GM18868 (cell line): ENCODE data around the gene EIF5B.

Experiments used
- ATAC-seq: cut with Tn5 transposase; IDR thresholded peaks from one replicate; pipeline ENCODE4 v1.9.1; 2021; ENCODE audit warnings: mild to moderate bottlenecking, moderate library complexity; ENCODE audit not compliant: unreplicated experiment

EIF5B gene

GRCh38 chr2:99404797-99405669, 67.8 kb downstream of the EIF5B start:
- no peak for ATAC-seq

DNA sequence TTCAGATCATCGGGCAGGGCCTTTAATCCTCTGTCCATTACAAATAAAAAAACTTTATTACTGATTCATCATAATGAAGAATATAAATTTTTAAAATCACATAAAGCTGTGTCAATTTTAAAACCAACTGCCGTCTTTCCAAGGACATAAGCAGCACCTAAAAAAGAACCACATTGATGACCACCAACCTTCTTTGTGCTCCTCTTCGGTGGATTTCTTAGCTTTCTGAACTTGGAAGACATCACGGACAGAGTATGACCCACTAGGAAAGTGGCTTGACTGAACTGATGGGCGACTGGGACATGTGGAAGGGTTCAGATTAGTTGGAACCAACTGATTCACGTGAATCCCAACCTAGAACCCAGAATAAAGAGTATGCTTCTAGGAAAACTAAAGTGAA, 68.9 kb downstream of the EIF5B start:
- ATAC-seq, result no peak

DNA sequence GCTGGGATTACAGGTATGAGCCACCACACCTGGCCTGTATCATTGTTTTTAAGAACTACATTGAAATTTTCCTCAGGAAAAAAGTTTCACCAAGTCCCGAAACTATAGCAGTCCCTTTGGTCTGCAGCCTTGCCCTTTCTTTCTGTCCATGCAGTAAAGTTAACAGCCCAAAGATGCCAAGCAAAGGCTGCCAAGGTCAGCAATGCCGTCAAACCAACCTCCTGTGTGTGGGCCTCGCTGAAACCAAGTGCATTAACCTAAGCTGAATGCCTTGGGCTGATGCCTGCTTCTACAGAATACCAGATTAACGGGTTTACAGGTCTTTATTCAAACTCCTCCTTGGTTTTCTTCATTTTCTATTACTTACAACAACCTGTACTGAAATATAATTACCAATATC, 73.1 kb downstream of the EIF5B start:
- ATAC-seq, result no peak

GRCh38 chr2:99414566-99414965, 77.4 kb downstream of the EIF5B start:
- no peak for ATAC-seq

DNA sequence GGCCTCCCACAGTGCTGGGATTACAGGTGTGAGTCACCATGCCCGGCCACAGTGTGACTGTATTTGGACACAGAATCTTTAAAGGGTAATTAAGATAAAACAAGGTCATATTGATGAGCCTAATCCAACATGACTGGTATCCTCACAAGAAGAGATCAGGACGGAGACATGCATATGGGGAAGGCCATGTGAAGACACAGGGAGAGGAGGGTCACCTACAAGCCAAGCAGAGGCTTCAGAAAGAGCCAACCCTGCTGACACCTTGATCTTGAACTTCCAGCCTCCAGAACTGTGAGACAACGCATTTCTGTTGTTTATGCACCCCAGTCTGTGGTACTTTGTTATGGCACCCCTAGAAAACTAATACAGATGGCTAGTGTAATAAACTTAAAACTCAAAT, 80.2 kb downstream of the EIF5B start:
- ATAC-seq, result no peak

- no peak for ATAC-seq
Measured at GRCh38 chr2:99420031-99420430, 82.8 kb downstream of the EIF5B start.

- no peak for ATAC-seq
Measured at GRCh38 chr2:99420751-99421299, 83.6 kb downstream of the EIF5B start.

- no peak for ATAC-seq
Measured at GRCh38 chr2:99421469-99421868, 84.3 kb downstream of the EIF5B start.

DNA sequence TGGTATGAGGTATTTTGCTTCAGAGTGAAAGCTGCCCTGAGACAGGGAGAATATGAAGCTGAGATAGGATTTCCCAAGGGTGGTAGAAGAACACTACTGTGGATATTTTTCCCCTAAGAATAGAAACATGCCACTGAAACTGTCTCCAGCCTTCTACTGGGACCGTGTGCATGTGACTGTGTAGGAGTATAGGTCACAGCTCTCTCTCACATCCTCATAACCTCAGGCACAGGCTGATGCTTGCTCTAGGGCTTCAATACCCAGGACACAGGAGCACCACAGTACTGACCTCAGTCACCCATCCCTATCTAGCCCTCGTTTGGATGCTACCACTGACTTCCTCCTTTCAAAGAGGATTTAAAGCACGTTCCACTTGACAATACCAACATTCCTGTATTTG, 85.4 kb downstream of the EIF5B start:
- no peak for ATAC-seq

DNA sequence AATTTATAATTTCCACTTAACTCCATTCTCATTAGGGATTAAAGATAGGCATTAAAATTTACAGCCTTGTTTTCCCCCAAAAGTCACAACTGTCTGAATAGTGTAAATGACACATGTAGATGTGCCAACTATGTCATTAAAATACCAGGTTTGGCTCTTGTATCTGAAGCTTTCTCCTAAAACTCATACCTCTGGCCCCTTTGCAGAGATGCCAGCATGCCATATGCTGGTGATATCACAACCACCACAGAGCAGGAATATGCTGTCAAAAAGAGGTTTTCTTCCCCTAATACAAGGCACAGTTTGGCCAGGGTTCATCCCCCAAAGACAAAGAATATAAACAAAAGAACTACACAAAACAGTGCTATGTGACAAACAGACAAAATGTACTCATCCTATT, 87.2 kb downstream of the EIF5B start:
- no peak for ATAC-seq

GRCh38 chr2:99425022-99425421, 87.8 kb downstream of the EIF5B start:
- no peak for ATAC-seq

DNA sequence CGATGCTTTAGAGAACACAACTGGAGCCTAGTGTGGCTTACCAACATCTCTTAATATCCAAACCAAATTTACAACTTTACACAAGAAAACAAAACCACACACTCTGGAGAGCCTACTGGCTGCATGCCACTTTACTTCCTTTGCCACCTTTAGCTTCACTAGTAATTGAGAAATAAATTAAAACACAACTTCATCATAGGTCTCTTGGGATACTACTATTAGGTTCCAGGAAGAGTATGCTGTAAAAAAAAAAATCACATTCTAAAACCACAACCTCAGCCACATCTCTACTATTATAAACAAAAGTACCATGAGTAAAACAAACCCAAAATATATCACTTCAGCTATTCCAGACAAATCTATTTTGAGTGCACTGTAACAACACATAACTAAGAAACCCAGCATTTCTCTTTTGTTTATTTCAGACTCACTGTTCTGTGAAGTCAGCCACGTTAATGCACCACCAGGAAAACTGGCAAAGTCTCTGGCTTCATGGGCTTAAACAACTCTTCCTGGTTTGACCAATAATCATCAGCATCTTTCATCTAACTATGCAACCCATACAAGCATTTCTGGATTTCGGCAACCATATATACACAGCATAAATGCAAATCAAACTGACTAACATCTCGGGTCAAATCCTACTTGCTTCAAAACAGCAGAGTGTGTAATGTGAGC, 93.6 kb downstream of the EIF5B start:
- ATAC-seq, result no peak

- no peak for ATAC-seq
Measured at GRCh38 chr2:99431587-99432275, 94.5 kb downstream of the EIF5B start.

DNA sequence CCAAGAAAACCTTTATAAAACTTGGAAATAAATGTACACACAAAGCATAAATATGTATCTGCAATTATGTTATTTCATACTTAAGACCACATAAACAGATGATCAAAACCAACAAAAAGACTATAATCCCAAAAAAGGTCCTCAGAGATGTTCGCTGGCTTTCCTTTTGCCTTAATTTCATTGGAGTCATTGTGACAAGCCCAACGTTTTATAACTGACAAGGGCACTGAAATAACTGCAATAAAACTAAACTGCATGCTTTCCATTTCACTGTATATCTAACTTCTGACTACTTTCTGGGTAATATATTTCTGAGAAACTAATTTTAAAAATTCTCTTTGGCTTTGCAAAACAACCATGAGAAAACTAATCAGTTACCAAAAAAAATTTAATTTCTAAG, 96.2 kb downstream of the EIF5B start:
- ATAC-seq, result no peak

DNA sequence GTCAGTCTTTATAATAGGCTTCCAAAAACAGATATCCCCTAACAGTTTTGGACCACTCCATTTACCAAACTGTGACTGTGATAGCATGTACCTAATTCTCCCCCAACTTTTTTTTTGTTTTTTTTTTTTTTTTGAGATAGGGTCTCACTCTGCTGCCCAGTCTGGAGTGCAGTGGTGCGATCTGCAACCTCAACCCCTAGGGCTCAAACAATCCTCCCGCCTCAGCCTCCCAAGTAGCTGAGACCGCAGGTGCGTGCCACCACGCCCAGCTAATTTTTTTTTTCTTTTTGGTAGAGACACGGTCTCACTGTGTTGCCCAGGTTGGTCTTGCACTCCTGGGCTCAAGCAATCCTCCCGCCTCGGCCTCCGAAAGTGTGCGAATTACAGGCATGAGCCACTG, 99.7 kb downstream of the EIF5B start:
- no peak for ATAC-seq

DNA sequence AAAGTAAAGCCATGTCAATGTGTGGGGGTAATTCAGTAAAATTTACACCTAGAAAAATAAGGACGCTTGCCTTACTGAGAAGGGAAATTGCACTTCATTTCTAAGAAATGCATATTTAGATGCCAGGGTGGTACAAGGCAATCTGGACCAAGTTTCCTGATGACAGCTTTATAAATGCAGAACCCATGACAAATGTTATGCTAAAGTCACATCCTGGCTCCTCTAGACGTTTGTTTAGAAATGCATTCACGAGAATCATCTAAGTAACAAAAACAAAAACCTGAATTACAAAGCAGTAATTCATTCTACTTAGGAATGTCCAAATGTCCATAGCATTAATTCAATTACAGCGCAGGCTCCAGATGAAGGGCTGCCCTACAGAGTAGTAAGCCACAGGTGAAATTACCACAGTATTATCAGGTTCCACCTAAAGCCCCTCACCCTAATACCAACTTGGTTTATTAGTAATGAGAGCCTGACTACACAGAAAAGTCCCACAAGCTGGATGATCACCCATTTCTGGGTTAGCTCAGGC, 102.8 kb downstream of the EIF5B start:
- no peak for ATAC-seq

GRCh38 chr2:99442837-99443236, 105.6 kb downstream of the EIF5B start:
- no peak for ATAC-seq

DNA sequence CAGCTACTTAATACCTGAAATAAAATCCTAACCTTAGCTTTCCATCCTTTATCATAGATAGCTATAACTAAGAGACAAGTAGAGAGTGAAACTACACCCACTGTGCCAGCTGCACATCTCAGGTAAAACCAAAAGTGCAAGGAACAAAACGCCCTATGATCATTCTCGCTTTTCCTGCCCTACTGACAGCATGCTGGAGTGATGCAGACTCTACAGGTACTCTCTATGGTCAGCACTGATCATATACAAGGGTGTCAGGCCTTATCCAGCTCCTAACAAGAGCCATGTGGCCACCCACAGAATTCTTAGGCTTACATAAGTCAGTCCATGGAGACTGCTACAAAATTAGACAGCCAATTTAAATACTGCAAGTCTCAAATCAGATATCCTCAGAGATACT, 107.0 kb downstream of the EIF5B start:
- no peak for ATAC-seq

GRCh38 chr2:99445065-99445464, 107.9 kb downstream of the EIF5B start:
- ATAC-seq, result no peak

GRCh38 chr2:99448556-99448955, 111.4 kb downstream of the EIF5B start:
- ATAC-seq, result no peak

DNA sequence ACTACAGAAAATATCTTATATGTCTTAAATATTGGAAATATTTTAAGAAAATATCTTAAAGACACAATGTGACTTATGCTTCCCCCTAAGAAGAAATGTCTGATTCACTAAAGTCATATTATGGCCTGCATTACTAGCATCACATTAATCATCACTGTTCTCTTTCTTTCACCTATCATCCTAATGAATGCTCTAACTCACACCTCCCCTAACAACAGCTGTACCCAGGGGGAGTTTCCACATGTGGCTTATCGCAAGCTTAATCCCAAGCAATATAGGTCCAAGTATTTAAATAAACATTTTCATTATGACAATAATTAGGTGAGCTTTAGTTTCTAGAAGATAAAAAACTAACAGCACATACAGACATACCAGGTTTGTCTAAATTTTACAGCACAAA, 113.0 kb downstream of the EIF5B start:
- no peak for ATAC-seq
